Measurements from ENCODE around the gene CTRB1.

Gene CTRB1

DNA sequence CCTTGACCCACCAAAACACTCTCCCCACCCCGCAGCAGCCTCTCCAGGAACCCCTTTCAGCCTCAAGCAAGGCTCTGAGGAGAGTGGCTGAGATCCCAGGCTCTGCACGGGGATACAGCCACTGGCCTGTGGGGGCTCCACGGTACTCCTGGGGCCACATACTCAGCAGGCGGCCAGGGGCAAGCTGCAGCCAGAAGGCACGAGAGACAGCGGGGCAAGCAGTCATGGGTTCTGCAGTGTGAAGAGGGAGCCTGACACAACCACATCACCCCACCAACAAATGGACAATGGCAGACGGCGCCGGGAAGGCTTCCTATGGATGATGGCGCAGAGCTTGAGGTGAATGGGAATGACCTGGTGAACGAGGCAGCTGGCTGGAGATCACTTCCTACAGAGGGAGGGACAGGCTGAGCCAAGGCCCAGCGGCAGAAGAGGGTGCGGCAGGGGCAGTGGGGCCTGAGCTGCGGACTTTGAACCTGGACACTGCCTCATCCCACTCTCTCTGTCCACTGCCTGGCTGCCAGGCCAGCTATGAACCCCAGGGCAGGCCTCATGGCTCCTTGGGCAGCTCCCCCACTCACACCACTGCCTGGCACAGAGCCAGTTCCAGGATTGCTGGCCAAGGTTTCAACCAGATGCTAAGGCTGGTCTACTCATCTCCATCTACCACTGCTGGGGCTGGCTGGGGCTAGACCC lies 43.5 kb downstream of the CTRB1 start:
- FAIRE-seq (no peak), DNase-seq (ENCODE audit: insufficient read length, low spot score) (no peak)
- TF ChIP-seq, protein P1, sequence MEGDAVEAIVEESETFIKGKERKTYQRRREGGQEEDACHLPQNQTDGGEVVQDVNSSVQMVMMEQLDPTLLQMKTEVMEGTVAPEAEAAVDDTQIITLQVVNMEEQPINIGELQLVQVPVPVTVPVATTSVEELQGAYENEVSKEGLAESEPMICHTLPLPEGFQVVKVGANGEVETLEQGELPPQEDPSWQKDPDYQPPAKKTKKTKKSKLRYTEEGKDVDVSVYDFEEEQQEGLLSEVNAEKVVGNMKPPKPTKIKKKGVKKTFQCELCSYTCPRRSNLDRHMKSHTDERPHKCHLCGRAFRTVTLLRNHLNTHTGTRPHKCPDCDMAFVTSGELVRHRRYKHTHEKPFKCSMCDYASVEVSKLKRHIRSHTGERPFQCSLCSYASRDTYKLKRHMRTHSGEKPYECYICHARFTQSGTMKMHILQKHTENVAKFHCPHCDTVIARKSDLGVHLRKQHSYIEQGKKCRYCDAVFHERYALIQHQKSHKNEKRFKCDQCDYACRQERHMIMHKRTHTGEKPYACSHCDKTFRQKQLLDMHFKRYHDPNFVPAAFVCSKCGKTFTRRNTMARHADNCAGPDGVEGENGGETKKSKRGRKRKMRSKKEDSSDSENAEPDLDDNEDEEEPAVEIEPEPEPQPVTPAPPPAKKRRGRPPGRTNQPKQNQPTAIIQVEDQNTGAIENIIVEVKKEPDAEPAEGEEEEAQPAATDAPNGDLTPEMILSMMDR (IDR thresholded peaks at IDR 0.05; ENCODE audit: insufficient read depth, missing control alignments) = no peak

DNA sequence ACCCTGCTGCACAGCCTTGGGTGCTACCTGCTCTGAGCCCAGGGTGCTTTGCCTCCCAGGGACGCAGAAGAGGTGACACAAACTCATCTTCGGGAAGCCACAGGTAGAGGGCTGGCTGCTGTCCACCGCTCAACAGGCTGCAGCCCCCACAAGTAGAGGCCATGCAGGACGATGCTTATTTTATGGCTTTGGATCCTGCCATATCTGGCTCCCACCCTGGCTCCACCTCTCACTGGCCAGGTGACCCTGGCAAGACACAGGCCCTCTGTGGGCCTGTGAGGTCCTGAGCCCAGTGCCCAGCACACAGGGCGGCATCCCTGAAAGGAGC lies 44.0 kb downstream of the CTRB1 start:
- FAIRE-seq (no peak), DNase-seq (ENCODE audit: insufficient read length, low spot score) (no peak)
- TF ChIP-seq, protein P1 (IDR thresholded peaks at IDR 0.05; ENCODE audit: insufficient read depth, missing control alignments) = no peak

DNA sequence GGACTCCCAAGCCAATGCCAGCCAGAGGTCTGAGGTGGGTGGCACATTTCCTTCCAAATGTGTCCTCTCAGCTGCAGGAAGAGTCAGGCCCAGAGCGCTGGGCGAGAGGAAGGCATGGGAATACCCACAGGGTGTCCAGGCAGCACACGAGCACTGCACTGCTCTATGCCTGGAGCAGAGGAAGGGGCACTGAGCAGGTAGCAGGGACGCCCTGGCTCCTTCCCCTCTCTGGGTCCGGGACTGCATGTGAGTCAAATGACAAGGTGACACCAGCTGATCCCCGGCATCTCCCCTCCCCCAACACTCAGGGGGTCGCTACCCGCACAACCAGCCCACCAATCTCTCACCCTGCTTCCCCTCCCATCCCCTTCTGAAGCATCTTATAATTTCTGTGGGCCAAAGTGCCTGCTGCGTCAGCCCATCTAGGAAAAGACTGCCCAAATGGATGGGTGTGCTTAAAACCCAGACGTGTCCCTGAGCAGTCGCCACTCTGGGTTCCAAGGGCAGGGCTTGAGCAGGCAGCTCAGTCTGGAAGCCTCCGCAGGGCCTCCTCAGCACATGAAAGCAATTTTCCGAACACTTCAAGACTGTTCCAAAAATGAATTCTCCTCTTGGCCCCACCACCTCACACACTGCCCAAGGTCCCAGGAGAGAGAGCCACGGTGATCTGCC lies 44.6 kb downstream of the CTRB1 start:
- FAIRE-seq (no peak), DNase-seq (ENCODE audit: insufficient read length, low spot score) (no peak)
- TF ChIP-seq, protein P1 (IDR thresholded peaks at IDR 0.05; ENCODE audit: insufficient read depth, missing control alignments) = no peak

DNA sequence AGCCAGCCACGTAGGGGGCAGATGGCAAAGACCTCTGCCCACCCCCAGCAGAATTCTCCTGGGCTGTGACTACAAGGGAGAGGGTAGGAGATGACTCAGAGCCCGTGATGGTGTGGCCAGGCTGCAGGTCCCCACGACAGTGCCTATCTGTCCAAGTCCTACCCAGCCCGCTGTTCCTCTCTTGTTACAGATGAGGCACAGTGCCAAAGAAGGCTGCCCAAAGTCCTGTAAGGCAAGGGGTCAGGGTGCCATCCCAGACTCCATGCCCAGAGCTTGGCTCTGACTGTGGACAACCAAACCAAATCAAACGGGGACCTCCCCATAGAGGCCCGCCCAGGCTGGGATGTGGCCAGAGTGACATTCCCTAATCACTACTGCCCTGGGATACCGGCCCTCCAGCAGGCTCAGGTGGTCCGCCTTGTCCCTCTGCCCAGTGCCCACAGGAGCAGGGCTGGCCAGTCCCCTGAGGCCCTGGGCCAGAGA lies 45.2 kb downstream of the CTRB1 start:
- DNase-seq (ENCODE audit: insufficient read length, low spot score) (no peak), FAIRE-seq (no peak)
- TF ChIP-seq, protein P1 (IDR thresholded peaks at IDR 0.05; ENCODE audit: insufficient read depth, missing control alignments) = no peak

DNA sequence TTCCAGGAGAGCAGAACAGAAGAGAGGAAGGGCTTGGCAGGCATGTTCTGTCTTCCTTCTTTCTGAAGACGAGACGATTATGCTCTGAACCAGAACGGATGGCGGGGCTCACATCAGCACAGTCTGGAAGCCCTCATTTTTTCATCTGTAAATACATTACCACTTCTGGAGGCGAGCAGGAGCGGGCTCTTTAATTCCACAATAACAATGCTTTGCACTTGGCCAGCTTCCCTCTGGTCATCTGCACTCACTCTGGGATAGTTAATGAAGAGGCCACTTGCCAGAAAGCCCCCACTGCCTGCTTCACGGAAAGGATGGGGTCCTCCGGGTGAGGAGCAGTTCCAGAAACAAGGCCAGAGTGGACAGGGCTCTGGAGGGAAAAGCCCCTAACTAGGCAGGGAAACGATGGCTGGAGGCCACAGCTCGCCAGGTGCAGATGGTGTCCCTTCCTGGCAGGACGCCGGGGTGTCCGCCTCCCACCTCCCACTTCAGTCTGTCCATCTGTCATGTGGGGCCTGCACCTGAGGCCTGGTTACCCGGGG lies 45.7 kb downstream of the CTRB1 start:
- DNase-seq (ENCODE audit: insufficient read length, low spot score) = no peak

DNA sequence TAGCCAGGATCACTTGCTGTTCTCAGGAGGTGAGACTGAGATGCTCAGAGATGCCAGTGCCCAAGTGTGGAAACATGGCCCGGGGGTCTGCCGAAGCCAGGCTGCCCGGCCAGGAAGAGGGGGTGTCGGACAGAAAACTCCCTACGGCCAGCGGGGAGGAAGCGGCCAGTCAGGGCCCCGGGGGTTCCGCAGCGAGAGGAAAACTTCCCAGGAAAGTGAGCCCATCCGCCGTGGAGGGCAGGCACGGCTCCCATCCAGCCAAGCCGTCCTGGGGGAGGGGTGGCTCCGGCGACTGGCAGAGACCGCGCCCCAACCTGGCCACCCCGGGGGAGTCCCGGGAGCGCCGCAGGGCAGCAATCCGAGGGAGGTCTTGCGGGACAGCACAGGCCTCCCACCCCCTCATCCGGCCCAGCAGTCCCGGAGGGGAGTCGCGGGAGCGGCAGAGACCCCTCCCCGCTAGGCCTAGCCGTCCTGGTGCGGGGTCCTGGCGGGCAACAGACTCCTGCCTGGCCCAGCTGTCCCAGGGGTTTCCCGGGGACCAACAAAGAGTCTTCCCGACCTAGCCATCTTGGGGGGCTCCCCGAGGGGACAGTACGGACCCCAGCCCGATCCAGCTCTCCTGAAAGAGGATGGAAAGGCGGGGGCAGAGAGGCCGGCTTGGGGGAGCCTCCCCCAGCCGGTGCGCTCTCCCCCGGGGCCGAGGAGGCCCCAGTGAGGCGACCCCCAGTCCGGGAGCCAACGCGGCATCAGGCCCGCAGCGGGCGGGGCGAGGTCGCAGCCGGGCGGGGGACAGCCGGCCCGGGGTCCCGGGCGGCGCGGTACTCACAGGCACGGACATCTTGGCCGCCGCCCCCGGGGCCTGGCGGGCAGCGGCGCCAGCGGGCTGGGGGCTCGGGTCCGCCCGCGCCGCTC lies 46.5 kb downstream of the CTRB1 start:
- DNase-seq (ENCODE audit: insufficient read length, low spot score) (no peak), FAIRE-seq (no peak)
- TF ChIP-seq, protein P1 (IDR thresholded peaks at IDR 0.05; ENCODE audit: insufficient read depth, missing control alignments) = no peak

More for the DNA sequence above, 45.7 kb downstream of the CTRB1 start:
- TF ChIP-seq, protein P1 (IDR thresholded peaks at IDR 0.05; ENCODE audit: insufficient read depth, missing control alignments) = no peak
- no peak for FAIRE-seq
